Suprapubic skin (tissue), 3 donors: ENCODE results near the gene RETN.

ENCODE experiments used
- EP300 ChIP-seq: sonication (generic); formaldehyde crosslinking; IDR thresholded peaks from one replicate; pipeline ENCODE4 v1.6.1; 2017; ENCODE audit warnings: antibody characterized with exemption
- TF ChIP-seq, protein P1 (sequence below), 2 donors: fragments of 200-600 bp in 1 of 2; fragments of 450-650 bp in 1 of 2; sonication (generic) in 1 of 2; IDR thresholded peaks; one replicate each; pipeline ENCODE4 v1.5.1; 2016 to 2019; ENCODE audit warnings: antibody characterized with exemption in 2 of 2, mild to moderate bottlenecking in 1 of 2, moderate library complexity in 1 of 2

- no peak for TF ChIP-seq EP300
- TF ChIP-seq, protein P1, sequence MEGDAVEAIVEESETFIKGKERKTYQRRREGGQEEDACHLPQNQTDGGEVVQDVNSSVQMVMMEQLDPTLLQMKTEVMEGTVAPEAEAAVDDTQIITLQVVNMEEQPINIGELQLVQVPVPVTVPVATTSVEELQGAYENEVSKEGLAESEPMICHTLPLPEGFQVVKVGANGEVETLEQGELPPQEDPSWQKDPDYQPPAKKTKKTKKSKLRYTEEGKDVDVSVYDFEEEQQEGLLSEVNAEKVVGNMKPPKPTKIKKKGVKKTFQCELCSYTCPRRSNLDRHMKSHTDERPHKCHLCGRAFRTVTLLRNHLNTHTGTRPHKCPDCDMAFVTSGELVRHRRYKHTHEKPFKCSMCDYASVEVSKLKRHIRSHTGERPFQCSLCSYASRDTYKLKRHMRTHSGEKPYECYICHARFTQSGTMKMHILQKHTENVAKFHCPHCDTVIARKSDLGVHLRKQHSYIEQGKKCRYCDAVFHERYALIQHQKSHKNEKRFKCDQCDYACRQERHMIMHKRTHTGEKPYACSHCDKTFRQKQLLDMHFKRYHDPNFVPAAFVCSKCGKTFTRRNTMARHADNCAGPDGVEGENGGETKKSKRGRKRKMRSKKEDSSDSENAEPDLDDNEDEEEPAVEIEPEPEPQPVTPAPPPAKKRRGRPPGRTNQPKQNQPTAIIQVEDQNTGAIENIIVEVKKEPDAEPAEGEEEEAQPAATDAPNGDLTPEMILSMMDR (IDR thresholded peaks at IDR 0.05) = no peak
Observed at GRCh38 chr19:7662657-7663056, 6.2 kb upstream of the RETN start.
